Iris pigment epithelial cell (primary cell): ENCODE results near the gene VGLL3.

Source experiments
- DNase-seq: peaks from one replicate; pipeline ENCODE4 v3.0.0-alpha.2; 2011; ENCODE audit warnings: low read depth

VGLL3 gene

DNA sequence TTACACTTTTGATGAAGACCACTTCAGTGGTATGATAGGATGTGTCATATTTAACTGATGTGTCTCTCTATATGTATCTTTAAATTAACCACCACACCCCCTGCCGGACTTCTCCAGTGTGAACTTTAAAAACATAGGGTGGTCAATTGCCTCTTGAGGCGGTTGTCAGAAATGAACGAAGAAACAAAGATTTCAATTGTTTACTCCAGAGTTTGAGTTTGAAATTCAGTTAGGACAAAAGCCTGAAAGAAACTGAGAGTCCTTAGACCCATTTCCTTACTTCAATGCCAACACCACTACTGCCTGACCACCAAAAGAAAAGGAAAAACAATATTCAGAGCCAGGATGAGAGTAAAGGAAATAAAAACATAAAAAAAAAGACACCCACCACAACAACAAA, 40.2 kb downstream of the VGLL3 start:
- no peak for DNase-seq

DNA sequence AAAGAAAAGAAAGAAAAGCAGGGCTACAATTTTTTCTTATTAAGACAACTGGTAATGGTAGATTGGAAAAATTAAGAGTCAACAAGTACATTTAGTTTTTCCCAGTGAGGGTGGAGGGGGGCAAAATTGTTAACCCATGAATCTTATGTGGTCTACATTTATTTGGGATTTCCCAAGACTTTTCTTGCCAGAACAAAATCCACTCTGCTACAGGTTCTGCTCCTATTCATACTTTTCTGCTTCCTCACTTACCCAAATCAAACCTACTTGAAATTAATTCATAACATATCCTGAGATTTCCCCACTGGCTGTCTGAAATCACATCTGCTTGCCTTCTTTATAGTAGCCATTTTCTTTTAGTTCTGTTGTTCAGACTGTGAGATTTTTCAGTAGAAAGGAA, 41.1 kb downstream of the VGLL3 start:
- DNase-seq = peak; percentile 52

DNA sequence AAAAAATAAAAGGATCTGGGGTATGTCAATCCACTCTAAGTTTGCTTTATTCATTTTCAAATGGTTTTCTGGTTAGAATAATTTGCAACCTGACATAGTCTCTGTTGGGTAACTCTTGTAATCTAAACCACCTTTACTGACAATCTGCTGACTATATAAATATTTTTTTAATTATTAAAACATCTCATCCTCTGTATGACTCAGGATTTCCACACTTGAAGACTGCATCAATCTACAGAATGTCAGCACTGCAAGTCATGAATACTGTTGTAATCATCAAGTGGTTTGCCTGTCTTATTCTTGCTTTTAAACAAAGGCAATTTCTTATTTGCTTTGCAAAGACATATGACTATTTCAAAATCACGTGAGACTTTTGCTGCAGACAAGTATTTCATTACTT, 42.1 kb downstream of the VGLL3 start:
- DNase-seq = peak; percentile 93

DNA sequence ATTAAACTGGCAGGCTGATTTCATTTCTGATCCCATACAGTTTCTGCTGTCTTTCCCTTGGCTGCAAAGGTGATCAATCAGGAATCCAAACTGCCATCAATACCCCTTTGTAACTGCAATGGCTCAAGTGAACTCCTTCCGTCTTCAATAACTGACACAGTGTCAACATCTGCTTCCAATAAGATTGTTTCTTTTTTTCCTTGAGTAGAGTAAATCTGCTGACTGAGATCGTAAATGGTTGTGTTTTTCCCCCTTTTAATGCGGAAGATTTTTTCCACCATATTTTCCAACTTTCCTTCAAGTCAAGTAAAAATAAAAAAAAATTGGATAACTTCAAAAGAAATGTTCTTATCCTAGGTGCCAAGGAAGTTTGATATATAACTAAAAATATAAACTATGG, 48.7 kb downstream of the VGLL3 start:
- no peak for DNase-seq

DNA sequence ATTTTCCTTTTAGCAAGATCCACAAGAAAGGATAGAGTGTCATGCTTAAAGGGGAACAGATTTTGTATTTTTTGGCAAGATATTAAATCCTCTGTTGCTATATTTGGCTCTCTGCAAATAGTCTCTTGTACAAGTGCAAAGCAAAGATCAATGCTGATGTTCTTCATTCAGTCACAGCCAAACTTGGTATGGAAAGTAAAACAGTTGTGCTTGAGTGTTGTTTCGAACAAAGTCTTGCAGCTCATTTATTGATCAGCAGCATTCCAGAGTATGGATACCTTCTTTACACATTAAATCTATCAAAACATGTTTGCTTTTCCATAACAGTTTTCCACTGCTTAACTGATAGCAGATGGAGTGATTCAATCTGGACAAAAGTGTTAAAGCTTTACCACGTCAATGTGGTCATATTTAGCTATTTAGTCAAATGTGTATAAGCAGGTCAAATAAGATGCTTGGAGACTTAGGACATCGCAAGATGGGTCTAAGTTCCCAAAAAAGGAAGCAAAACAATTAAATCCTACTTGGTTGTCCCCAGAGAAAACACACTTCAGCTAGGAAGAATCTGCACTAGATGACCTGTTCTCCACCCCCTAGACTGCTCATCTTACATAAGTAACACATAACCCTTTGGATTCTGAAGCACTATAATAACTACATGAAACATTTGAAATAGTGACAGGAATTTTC, 52.4 kb downstream of the VGLL3 start:
- DNase-seq = peak; percentile 45

DNA sequence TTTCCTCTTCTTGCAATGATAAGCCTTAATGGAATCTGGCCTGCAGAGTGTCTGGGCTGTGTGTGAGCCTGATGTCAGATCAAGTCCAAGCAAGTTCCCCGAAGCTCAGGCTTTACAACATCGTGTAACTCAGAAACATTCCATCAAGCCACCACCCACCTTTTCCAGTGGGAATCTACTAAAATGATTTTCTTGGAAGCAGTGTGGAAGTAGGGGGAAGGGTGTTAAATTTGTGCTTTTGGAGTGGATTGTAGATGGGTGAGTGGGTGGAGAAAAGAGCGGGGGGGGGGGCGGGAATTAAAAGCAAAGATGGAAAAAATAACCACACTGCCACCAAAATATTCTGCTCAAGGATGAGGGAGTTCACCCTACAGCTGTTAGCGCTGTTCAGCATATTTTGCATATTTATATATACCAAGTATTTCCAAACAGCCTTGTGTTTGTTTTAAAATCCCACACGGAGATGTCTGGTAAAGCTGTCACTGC, 53.6 kb downstream of the VGLL3 start:
- peak; percentile 84 for DNase-seq

DNA sequence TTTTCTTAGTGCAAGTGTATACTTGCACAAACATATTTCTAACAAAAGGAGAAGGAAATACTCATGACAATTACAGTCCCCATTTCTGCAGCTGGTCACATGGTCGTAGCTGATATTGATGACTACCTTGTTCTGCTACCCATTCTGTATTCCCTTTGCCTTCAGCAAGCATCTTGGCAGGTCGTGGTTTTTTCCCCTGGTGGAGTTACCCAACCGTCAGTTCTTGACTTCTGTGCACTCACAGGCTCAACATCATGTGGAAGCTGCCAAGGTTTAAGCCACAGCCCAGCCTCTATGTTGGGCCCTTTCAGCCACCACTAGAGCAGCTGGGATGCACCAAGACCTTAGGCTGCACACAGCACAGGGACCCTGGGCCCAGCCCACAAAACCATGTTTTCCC, 56.1 kb downstream of the VGLL3 start:
- DNase-seq = peak; percentile 57

DNA sequence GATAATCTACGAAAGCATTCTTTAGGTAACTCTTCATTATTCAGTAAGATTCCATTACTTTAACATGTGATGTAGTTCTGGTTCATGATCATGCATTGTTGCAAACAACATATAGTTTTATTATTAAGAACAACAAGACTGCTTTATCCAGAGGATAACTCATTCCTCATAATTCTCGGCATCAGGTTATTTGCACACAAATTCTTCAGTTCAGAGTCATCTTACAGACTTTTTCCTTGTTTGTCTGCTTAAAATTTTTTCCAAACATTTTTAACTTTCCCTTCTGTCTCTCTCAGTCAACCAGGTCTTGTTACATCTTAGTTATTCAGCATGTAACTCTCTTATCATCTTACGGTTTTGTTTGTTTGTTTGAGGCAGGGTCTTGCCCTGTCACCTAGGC, 60.1 kb downstream of the VGLL3 start:
- DNase-seq = peak; percentile 51

DNA sequence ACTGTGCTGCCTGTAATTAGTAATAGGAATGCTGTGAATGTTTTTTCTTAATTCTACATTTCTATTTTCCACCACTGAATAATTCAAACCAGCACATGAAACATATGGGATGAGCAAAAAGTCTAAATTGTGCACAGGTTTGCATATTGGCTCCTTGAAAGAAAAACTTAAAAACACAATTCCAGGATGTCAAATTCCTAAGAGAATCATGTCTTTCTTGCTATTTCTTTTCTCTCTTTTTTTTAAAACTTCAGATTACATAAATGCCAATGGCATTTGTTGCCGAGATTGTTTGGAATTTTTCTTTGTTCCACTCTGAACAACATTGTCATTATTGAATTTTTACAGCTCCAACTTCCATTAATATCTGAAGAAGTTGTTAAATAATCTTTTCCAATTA, 60.8 kb downstream of the VGLL3 start:
- no peak for DNase-seq

DNA sequence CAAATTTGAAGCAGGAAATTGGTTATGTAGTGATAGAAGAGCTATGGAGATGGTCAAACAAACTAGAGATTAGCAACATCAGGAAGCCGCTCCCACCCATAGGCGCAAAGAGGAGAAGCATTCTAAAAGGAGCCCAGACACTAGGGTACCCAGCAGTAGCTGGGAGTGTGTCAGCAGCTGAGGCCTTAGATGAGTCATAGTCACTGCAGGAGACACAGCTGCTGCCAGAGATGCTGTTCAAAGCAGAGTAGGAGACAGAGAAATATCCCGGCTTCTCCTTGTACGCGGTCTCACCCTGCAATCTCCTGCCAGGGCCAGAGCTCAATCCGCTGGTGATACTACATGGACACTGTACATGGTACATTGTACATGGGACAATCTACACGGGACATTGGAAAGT, 61.9 kb downstream of the VGLL3 start:
- DNase-seq = no peak

DNA sequence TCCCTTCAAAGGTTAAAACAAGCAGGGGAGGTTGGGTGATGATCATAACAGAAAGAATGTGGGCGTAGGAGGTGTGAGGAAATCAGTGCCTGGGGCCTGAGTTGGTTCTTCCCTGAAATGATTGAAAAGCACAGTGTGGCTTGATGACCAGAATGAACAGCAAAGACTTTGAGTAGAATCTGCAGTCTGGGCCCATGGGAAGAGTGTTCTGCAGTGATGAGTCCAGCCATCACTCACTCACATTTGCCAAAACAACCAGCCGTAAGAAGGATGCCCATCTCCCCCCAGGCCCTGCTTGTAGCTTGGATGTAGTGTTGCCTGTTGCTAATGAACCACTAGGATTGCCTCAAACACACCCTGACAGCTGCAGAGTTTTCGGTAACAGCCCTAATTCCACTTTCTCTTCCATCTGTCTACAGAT, 67.9 kb downstream of the VGLL3 start:
- DNase-seq = peak; percentile 93

DNA sequence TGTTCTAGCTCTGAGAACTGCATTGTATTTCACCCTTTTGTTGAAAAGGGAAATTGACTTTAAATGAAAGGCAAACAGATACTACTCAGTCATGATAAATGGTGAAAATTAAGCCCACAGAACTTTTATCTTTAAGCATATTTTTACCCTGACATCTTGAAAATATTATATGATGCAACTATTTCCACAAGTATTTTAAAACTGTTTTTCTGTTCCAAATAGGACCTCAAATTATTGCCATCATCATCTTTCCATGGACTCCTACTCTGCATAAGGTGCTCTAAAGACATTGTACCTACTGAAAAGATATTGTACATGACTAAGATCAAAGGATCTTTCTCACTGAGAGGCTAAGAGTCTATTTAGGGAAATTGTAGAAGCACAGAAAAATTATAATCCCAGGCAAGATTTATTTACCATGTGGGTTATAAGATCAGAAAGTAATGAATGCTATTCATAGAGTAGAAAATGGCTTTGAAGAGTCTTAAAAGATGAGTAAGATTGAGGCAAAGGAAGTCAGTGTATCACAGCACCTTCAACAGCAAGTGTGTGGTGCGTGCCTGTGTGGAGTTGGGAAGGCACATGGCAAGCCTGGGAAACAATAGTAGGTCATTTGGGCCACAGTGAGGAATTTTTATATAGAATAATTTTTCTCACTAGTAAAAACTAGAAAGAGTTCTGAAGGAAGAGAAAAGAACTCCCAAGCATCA, 68.8 kb downstream of the VGLL3 start:
- DNase-seq = peak; percentile 45

DNA sequence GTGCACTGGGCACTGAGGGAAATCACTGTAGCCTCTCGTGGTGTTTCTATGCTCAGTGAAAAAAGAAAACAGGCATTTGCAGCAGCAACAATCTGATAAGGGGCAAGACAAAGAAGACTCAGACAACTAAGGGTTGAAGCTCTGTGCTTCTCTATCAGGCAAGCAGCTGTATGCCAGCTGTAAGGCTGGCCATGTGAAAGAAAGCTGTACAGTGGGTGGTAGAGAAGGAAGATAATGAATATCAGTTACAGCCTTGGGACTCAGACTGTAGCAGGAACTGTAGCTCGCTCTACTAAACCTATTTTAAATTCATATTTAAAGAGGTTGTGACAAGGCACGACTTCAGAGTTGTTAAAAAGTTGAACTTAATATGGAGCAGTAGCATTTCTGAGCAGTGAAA, 76.3 kb downstream of the VGLL3 start:
- DNase-seq = no peak

DNA sequence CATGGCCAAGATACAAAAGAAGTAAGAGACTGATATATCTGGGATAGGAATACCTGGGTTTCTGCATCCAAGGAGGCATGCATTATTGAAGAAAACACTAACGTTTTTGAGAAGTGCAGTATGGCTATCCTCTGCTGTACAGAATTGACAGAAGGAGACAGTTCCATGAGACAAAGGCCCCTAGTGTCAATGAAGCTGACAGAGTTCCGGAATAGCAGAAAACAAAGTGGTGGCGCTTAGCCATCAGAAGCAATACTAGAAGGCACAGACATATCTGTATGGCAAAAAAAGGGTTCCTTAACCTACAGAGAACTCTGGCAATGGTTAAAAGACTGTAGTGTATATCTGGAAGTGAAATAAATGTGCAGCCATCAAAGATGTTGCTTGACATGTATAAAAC, 77.8 kb downstream of the VGLL3 start:
- DNase-seq = no peak

DNA sequence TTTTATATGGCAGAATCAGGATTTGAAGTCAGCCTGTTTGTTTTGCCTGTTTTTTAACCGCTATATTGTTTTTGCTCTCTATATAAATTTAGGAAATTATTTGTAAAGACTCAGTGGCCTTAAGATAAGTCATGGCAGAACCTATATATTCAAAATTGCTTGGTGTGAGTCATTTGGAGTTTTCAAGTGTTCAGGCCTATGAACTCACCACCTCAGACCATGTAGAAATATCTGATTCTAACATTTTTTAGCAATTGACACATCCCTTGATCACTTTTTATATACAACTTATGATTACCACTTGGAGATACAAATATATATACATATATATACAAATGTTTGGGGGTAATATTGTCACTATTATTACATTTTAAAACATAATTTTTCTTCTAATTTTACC, 95.7 kb downstream of the VGLL3 start:
- DNase-seq = peak; percentile 28

DNA sequence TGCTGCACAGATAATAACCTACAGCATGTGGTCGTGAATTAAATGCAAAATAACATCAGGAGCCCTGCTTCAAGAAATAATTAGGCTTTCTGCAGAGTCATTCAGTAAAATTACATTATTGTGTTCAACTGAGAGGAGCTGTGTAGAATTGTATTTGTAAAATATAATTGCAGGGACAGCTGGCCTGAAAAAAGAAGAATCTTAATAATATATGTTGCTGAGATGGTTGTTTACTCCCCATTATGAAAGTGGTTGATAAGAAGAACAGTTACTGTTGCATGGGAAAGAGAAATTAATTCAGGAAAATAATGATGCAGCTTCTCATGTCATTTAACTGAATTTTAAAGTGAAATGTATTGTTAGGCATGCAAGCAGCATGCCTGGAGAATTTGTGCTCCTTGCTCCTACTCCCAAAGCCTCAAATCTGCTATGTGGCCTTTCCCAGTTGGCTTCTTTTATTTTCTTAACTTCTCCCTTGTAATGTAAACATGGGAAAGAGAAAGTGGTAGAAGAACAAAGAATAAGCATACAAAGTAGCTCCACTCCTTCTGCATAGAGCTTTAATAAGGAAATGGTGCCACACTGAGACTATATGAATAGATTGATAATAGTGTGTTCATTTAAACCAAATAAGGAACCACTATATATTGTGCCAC, 100.1 kb downstream of the VGLL3 start:
- DNase-seq = no peak
